GM18498 (cell line): ENCODE measurements around the gene C4BPB.

ENCODE experiments used
- ATAC-seq: cut with Tn5 transposase; IDR thresholded peaks from one replicate; pipeline ENCODE4 v1.9.1; 2021; ENCODE audit warnings: mild to moderate bottlenecking, moderate library complexity; ENCODE audit not compliant: unreplicated experiment

Gene C4BPB

DNA sequence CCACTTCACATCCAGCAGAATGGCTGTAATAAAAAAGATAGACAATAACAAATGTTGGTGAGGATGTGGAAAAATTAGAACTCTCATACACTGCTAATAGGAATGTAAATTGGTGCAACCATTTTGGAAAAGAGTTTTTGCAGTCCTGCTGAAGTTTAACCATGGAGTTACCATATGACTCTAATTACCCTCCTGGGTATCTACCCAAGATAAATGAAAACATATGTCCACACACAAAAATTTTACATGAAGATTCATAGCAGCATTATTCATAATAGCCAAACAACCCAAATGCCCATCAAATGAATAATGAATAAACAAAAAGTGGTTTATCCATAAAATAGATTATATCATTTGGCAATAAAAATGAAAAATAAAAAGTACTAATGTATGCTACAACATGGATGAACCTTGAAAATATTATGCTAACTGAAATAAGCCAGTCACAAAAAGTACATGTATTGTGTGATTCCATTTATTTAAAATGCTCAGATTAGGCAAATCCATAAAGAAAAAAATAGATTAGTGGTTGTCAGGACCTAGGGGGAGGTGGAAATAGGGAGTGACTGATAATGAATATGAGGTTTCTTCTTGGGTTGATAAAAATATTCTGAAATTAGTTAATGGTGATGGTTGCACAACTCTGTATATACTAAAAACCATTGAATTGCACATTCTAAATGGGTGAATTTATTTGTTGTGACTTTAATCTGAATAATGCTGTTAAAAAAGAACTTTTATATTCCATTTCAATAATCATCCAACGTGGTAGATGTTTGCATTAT, 41.8 kb downstream of the C4BPB start:
- no peak for ATAC-seq

DNA sequence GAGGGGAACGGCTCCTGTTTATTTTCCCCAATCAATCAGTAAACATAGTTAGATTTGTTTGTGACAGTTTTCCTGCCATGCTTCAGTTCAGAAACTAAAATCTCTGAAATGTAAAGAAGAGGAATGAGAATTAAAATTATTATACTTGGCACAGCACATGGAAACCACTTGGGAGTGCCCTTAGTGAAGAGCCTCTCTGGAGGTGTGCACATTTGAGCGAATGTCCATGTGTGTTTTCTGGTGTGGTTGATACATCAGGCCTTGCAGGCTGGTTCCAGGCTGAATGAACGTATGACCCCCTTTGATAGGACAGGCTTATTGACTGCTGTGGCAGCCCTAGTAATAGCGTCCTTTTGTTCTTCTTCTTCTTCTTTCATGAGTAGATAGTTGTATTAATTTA, 42.5 kb downstream of the C4BPB start:
- no peak for ATAC-seq

DNA sequence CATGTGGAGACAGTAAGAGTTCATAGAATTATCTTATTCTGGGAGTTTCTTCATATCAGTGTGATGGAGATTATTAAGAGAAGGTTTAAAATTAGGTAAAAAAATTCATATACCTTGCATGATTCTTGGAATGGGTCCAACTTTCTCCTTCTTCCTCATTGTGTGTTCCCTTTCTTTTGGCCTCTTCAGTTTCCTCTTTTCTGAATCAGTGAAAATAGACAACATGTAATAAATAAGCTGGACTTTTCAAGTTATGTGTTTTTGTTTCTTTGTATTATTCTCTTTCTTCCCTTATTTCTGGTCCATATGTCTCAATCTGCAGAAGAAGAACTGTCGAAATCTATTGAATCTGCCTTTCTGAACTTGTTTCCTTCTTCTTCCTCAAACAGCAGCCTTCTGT, 45.9 kb downstream of the C4BPB start:
- no peak for ATAC-seq

DNA sequence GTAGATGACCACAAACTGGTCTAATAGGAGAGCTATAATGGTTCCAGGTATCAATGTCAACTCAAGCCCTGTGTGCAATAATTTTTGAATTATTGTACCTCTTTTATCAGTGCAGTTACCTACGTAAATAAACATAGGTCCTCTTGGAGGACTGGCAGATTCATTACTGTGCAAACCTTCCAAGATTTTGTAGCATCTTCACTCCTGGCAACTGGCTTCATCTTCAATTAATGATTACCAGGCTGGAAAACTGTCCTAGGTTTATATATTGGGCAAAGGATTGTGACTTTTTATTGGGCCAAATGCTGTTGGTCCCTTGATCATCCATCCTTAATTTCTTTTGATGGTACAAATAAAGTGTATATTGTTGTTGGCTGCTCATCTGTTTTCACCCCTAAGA, 51.0 kb downstream of the C4BPB start:
- no peak for ATAC-seq

DNA sequence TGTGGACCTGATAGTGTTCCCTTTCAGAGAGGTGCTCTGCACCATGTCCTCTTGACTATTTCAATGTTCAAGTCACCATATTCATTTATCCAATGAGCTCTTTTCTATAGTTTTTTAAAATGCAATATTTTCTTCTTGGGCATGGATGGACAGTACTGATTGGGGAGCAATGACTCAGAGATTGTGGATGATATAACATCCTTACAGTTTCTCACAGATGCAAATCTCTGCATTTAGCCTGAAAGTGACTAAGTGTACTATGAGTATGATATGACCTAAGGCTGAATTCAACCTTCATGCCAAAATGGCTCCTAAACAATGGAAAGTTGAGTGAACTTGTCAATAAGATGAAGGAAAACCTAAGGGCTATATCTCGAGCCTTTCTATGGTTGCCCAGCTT, 51.9 kb downstream of the C4BPB start:
- ATAC-seq = no peak

DNA sequence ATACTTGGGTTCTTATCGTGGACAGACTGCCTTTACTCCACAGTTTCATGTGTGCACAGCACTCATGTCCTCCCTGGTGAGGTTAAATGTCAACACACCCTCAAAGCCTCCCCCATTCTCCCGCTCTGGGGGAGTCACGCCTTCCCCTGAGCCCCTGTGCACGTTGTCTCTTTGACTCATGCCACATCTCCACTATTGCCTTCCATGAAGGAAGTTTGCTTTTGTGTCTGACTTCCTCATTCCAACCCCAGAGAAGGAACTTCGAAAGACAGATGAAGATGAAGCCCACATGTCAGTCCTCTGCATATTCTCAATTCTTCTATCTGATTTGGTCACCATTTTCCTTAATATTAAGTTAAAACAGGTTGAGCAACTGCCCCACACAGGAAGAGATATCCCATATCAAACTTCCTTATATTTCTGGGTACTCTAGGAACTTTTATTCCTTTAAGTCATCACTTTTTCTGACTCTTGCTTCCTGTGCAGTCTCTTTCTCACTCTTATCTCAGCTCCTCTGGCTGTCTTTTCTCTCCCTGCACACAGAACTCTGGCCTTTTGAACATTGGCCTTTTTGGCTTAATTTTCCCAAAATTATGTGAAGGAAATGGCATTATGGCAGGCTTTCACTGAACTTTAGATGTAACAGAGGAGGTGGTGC, 56.9 kb downstream of the C4BPB start:
- no peak for ATAC-seq
